Fibroblast of peridontal ligament (primary cell): ENCODE measurements around the gene RNASE2.
"Not testable (repeated sequence)": the region's sequence is repeated elsewhere in the genome, so short reads cannot be mapped to it uniquely, and the experiment has no call there.

ENCODE experiments used
- DNase-seq: peaks from one replicate; pipeline ENCODE4 v3.0.0-alpha.2; 2010; ENCODE audit errors: extremely low read depth

Gene RNASE2

DNA sequence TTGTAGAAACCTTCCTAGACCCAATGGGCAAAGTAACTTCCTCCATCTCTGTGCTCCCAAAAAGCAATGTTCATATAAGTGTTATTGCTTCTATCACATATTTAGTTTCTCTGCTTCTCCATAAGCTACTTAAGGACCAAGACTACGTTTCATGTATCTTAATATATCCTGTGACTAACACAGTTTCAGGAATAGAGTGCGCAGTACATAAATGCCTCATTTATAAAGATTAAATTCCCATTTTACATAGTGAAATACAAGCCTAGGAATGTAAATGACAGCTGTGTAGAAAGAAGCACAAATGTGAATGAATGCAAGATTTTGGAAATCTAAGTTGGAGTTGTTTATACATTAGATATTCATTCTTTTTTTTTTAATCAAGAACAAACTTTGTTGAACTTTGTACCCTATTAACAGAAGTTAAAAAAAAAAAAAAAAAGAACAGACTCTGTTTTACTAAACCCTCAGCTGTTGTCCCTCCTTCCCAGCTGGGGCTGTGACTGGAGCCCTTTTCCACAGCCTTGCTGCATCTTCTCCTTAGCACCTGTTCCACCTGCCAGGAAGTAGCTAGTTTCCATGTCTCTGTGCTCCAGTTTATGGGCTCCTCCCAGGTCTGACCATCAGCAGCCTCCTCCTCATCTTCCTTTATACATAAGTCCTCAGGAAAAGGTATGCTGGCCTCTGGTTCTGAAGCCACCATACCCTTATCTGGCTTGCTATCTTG is 27.5 kb downstream of the RNASE2 start:
- DNase-seq, result no peak

DNA sequence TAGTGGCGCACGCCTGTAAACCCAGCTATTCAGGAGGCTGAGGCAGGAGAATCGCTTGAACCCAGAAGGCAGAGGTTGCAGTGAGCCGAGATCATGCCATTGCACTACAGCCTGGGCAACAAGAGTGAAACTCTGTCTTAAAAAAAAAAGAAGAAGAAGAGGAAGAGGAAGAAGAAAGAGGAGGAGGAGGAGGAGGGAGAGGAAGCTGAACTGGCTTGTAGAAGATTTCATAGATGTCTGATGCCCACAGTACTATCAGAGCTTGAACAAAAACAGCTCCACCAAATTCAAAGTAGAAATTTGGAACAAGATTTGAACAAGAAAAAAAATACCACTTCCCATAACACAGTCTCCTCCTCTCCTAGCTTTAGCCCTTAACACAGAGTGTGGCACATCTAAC is 30.4 kb downstream of the RNASE2 start:
- DNase-seq, result not testable (repeated sequence)

DNA sequence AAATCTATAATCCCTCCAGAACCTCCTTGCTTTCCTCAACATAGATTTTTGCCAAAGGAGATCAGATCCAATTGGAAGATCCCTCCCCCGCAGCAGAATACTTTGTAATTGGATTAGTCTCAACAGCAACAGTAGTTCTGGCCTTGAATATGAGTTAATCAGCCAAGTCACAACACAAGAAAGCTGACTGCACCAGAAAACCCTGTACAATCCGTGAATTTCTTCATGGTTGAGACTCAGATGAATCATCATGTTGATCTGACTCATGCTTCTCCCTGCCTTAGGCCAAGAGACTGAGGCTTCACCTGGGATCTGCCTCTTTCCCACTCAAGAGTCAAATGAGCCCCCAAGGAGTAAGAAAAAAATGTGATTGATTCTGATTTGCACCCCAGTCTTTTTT is 31.5 kb downstream of the RNASE2 start:
- peak; percentile 96 for DNase-seq

GRCh38 chr14:20988717-20989470 is 33.6 kb downstream of the RNASE2 start:
- no peak for DNase-seq

- DNase-seq, result no peak
Observed at GRCh38 chr14:20989471-20989786, 34.1 kb downstream of the RNASE2 start.

GRCh38 chr14:20989787-20990600 is 34.7 kb downstream of the RNASE2 start, which contains the start of gene METTL17:
TSS of gene METTL17 (plus strand) at chr14:20989980. CDS start at chr14:20990003, 23 bp downstream.
- peak; percentile 97 for DNase-seq

DNA sequence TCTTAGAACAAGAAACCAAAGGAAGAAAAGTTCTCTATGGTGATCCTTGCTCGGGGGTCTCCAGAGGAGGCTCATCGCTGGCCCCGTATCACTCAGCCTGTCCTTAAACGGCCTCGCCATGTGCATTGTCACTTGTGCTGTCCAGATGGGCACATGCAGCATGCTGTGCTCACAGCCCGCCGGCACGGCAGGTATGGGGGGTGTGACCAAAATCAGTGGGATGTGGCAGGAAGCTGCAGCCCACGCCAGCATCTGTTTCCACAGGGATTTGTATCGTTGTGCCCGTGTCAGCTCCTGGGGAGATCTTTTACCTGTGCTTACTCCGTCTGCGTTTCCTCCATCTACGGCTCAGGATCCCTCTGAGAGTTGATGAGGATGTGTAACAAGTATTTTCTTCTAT is 41.2 kb downstream of the RNASE2 start:
- no peak for DNase-seq

DNA sequence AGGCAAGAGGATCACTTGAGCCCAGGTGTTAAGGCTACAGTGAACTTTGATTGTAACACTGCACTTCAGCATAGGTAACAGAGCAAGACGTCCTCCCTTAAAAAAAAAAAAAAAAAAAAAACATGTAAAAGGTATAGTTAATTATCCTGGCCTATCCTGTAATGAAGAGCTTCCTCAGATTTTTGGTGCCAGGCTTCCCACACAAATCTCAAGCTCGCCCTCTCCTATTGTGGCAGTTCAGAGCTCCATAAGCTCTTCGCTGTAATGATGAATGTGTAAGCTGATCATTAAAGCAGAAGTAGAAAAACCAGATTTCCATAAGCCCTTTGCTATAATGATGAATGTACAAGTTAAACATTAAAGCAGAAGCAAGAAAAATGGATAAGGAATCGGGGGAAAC is 41.8 kb downstream of the RNASE2 start:
- no peak for DNase-seq

DNA sequence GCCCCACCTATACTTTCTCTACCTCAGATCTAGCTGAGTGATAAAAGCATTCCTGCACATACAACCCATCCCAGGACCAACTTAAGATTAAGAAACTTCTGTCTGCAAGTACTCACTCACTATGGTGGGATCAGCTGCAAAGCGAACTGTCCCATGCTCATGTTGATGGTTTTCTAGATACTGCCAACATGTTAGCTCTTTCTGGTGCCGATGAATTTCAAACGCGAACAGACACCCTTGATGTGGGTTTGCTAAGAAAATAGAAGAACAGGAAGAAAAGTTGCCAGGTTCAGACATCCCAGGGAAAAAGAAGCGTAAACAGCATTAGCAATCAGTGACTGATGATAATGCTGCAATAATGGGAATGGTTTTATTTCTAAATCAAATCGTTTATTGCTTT is 42.3 kb downstream of the RNASE2 start:
- DNase-seq, result no peak

DNA sequence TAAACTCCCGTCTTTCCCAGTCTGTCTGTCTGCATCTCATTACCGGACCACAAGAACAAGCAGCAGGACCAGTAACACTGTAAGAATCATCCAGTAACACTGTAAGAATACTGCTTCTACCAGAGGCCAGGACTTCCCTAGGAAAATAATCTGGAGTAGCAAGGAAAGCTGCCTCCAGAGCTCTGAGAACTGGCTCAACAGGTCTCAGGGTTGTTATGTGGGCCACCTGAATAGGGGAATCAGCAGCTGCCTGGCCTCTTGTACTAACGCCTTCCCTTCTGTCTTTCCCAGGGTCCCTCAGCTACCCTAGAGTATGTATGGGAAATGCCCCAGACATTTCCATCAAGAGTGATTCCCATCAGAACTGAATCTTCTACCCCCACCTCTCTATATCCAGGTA is 42.9 kb downstream of the RNASE2 start:
- DNase-seq, result peak; percentile 26

DNA sequence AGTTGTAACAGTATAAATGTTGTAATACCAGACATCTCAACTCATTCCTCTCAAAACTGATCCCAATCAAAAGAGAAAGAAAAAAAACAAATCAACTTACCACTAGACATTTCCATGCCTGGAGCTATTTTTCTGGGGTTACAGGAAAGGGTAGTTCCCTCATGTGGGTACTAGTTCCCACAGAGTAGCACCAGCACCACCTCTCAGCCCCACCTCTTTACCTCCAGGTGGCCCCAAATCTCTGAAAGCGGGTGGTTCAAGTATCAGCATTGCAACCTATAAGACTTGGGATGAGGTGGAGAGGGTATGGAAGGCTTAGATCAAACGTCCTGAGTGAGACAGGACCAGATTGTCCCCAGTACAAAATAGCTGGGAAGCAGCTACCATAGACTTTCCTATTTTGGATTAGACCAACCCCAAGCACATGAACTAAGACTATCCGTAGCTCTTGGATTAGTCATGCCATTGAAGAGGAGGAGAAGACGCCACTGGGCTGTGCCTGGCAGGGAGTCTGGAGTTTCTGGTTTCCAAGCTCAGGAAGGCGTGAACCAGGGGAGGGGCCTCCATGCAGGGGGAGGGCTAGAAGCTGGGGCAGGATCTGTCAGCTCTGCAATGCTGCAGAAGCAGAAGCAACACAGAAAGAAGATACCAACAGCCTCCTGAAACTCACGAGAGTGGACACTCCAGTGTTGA is 43.5 kb downstream of the RNASE2 start, which contains the start of gene SLC39A2:
Gene SLC39A2, plus strand, starts transcription at position 620 of the 693 bp plus-strand sequence. CDS start 154 bp downstream, outside the sequence.
- DNase-seq, result peak; percentile 83

DNA sequence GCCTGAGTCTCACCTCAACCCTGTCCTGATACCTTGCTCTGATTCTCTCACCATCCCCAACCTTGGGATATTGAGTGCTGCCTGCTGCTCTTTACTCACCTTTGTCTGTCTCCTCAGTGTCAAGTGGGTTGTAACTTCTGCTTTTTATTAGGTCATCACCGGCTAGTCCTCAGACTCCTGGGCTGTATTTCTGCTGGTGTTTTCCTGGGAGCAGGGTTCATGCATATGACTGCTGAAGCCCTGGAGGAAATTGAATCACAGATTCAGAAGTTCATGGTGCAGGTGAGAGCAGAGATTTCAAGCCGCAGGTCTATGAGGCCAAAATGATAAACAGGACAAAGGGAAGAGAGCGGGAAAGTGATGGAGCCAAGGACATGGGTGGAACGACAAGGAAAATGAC is 44.3 kb downstream of the RNASE2 start:
- DNase-seq, result no peak

GRCh38 chr14:21001218-21001617 is 45.9 kb downstream of the RNASE2 start:
- no peak for DNase-seq

- no peak for DNase-seq
Observed at GRCh38 chr14:21003788-21004346, 48.6 kb downstream of the RNASE2 start.
